Peyer's patch (tissue), 4 donors: Measurements from ENCODE around the gene KISS1. TPM values are rescaled to one million over a fixed set of nuclear protein-coding genes. Genes with fewer than 3 reads are reported as not detected.
A peak's percentile ranks its signal among the peaks of the same experiment; 100 is the strongest.

Source experiments
- DNase-seq, 3 donors: peaks; one replicate each; pipeline ENCODE4 v3.0.0-alpha.2; 2017 to 2019
- H3K27ac ChIP-seq, 4 donors: fragments of 200-600 bp; sonication (generic); one replicate each; pipeline ENCODE4 v1.5.1; 2016 to 2019
- H3K27me3 ChIP-seq, 2 donors: fragments of 200-600 bp; sonication (generic); one replicate each; pipeline ENCODE4 v1.5.1; 2019
- H3K36me3 ChIP-seq, 3 donors: fragments of 200-600 bp; sonication (generic); one replicate each; pipeline ENCODE4 v1.5.1; 2016 to 2019
- H3K4me1 ChIP-seq, 4 donors: fragments of 200-600 bp; sonication (generic); one replicate each; pipeline ENCODE4 v1.5.1; 2016 to 2019
- H3K4me3 ChIP-seq, 4 donors: fragments of 200-600 bp; sonication (generic); 1 replicate in 3 of 4; 2 replicates in 1 of 4; pipeline ENCODE4 v1.5.1; 2016 to 2019; ENCODE audit warnings: mild to moderate bottlenecking in 1 of 4
- H3K9me3 ChIP-seq, 4 donors: fragments of 200-600 bp; sonication (generic); one replicate each; pipeline ENCODE4 v1.5.1; 2016 to 2019; ENCODE audit warnings: mild to moderate bottlenecking in 1 of 4
- POLR2A ChIP-seq, 2 donors: fragments of 450-650 bp; IDR thresholded peaks; one replicate each; pipeline ENCODE4 v1.5.1; 2017; ENCODE audit warnings: antibody characterized with exemption in 2 of 2, mild to moderate bottlenecking in 2 of 2, moderate library complexity in 2 of 2
- total RNA-seq, 4 donors: library from RNA; depleted of rRNA; stranded (reverse); fragments of >200 nt; gene quantifications; one replicate each; pipeline ENCODE4 v1.1.0, GENCODE V29; 2016
- TF ChIP-seq, protein P1 (sequence below), 6 experiments: fragments of 450-650 bp in 4 of 6; fragments of 200-600 bp in 2 of 6; sonication (generic) in 1 of 6; IDR thresholded peaks; one replicate each; pipeline ENCODE4 v1.5.1; 2017 to 2019; ENCODE audit warnings: antibody characterized with exemption in 6 of 6, mild to moderate bottlenecking in 3 of 6, moderate library complexity in 1 of 6

Gene KISS1
- total RNA-seq, 4 donors from 2014 or later, result 3.0 to 7.0 TPM; not detected in 2

- Histone ChIP-seq H3K4me1 (no peaks in the 10 kb centered on the region), H3K27ac (no peak overlapping the region), H3K36me3 (no peaks in the 10 kb centered on the region), H3K27me3 (no peaks in the 10 kb centered on the region), H3K9me3 (peaks cover 0 to 11% (median 5%) of the 10 kb centered on the region in 4 donors), H3K4me3 (no peak overlapping the region)
- TF ChIP-seq, protein P1, sequence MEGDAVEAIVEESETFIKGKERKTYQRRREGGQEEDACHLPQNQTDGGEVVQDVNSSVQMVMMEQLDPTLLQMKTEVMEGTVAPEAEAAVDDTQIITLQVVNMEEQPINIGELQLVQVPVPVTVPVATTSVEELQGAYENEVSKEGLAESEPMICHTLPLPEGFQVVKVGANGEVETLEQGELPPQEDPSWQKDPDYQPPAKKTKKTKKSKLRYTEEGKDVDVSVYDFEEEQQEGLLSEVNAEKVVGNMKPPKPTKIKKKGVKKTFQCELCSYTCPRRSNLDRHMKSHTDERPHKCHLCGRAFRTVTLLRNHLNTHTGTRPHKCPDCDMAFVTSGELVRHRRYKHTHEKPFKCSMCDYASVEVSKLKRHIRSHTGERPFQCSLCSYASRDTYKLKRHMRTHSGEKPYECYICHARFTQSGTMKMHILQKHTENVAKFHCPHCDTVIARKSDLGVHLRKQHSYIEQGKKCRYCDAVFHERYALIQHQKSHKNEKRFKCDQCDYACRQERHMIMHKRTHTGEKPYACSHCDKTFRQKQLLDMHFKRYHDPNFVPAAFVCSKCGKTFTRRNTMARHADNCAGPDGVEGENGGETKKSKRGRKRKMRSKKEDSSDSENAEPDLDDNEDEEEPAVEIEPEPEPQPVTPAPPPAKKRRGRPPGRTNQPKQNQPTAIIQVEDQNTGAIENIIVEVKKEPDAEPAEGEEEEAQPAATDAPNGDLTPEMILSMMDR (IDR thresholded peaks at IDR 0.05), result no peak
- TF ChIP-seq POLR2A (IDR thresholded peaks at IDR 0.05), result no peak
- DNase-seq, result no peak
Measured at GRCh38 chr1:204169858-204170257, 26.4 kb downstream of the KISS1 start.

DNA sequence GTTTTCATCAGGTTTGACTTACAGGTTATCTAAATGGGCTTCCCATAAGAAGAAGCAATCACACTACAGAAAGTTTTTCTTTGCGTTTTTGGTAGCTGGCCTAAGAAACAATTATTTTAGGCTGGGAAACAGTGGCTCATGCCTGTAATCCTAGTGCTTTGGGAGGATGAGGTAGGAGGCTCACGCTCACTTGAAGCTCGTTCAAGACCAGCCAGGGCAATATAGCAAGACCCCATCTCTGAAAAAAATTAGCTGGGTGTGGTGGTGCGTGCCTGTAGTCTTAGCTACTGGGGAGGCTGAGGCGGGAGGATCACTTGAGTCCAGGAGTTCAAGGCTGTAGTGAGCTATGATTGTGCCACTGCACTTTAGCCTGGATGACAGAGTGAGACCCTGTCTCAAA lies 28.6 kb downstream of the KISS1 start:
- no peak for TF ChIP-seq POLR2A (IDR thresholded peaks at IDR 0.05)
- TF ChIP-seq, protein P1 (IDR thresholded peaks at IDR 0.05), result no peak

GRCh38 chr1:204166219-204166618 lies 30.1 kb downstream of the KISS1 start, which contains the start of gene REN:
Gene REN, minus strand, starts transcription at chr1:204166337. Its CDS starts 44 bp downstream, at chr1:204166293.
- Histone ChIP-seq H3K4me3 (no peak within 1 kb of the TSS), H3K27ac (no peak within 1 kb of the TSS), H3K36me3 (no peaks in the 10 kb centered on the region), H3K4me1 (no peaks in the 10 kb centered on the region), H3K9me3 (peaks cover 0 to 11% (median 2%) of the 10 kb centered on the region in 4 donors), H3K27me3 (no peaks in the 10 kb centered on the region)
- no peak for DNase-seq
- TF ChIP-seq POLR2A (IDR thresholded peaks at IDR 0.05), result no peak
- TF ChIP-seq, protein P1 (IDR thresholded peaks at IDR 0.05), result no peak

More for the DNA sequence above, 28.6 kb downstream of the KISS1 start:
- Histone ChIP-seq H3K9me3 (peaks cover 0 to 11% (median 5%) of the 10 kb centered on the region in 4 donors), H3K4me1 (no peaks in the 10 kb centered on the region), H3K27ac (no peak overlapping the region), H3K4me3 (no peak overlapping the region), H3K27me3 (no peaks in the 10 kb centered on the region), H3K36me3 (no peaks in the 10 kb centered on the region)
- no peak for DNase-seq

GRCh38 chr1:204162494-204163074 lies 33.7 kb downstream of the KISS1 start:
- H3K9me3 ChIP-seq, result peaks cover 0 to 5% (median 0%) of the 10 kb centered on the region in 4 donors
- H3K4me1 ChIP-seq, result no peaks in the 10 kb centered on the region
- no peak overlapping the region for H3K27ac ChIP-seq
- H3K4me3 ChIP-seq, result no peak overlapping the region
- no peak for TF ChIP-seq POLR2A (IDR thresholded peaks at IDR 0.05)
- TF ChIP-seq, protein P1 (IDR thresholded peaks at IDR 0.05), result peak; percentile 84 to 99 (median 98)
- peak; percentile 59 to 91 (median 88) for DNase-seq
- H3K27me3 ChIP-seq, result no peaks in the 10 kb centered on the region
- no peaks in the 10 kb centered on the region for H3K36me3 ChIP-seq

- no peaks in the 10 kb centered on the region for H3K4me1 ChIP-seq
- no peak overlapping the region for H3K27ac ChIP-seq
- no peak overlapping the region for H3K4me3 ChIP-seq
- no peaks in the 10 kb centered on the region for H3K36me3 ChIP-seq
- TF ChIP-seq POLR2A (IDR thresholded peaks at IDR 0.05), result no peak
- TF ChIP-seq, protein P1 (IDR thresholded peaks at IDR 0.05), result no peak
- H3K9me3 ChIP-seq, result peaks cover 0 to 4% (median 0%) of the 10 kb centered on the region in 4 donors
- no peak for DNase-seq
- no peaks in the 10 kb centered on the region for H3K27me3 ChIP-seq
Measured at GRCh38 chr1:204161609-204162493, 34.4 kb downstream of the KISS1 start.
